ENCODE measurements around the gene MCM3. TPM values are rescaled to one million over a fixed set of nuclear protein-coding genes. Genes with fewer than 3 reads are reported as not detected.

MCM3 gene
- total RNA-seq: 10 to 100 TPM; 12.7 to 60.8 TPM
- 10 to 100 TPM in 1 of 2 donors, 1 to 10 TPM in 1; 7.4 to 11.9 TPM for polyA plus RNA-seq

DNA sequence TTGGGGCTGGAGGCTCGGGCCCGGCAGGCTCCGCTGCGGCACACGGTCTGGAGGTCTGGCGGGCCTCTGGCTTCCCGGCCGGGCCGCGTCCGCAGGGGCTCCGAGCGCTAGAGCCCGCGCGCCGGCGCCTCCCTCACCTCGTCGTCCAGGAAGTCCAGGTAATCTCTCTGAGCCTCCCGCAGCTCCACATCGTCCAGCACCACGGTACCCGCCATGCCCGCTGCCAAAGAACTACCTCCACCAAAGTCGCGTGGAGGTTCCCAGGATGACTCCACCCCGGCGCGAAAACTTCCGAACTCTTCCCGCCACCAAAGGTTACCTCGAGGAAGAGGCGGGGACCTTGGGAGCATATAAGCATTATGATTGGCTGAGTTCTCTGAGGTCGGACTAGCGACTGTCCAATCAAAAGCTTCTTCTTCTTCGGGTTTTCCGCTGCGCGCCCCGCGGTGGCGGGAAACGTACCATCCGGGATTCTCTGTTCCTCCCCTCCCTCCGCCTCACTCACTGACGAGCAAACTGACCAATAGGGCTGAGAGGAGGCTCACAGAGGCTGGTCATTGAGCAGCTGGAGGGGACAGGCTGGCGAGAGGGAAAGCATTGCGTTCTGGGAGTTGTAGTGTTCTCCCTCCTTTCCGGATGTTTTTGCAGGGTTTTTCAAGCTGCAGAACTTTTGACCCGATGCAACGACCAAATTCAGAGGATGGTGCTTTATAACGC is at the start of gene MCM3:
TSS of gene MCM3 (minus strand) at position 283 of the 717 bp plus-strand sequence. CDS start at position 215, 68 bp downstream.
- peak within 1 kb of the TSS; percentile 56 to 73 for H3K9ac ChIP-seq (ENCODE audit: low read depth in 1 of 2, low read length in 2 of 2)
- peak; percentile 91 for DNase-seq (ENCODE audit: low spot score)
- WGBS: under 1% methylated on average over 53 of the region's 53 CpGs
- H3K4me3 ChIP-seq (ENCODE audit: low read depth in 1 of 3, low read length in 3 of 3): peak within 1 kb of the TSS; percentile 81 to 87 (median 82)
- peak within 1 kb of the TSS; percentile 23 to 52 for H3K27ac ChIP-seq (ENCODE audit: low read depth in 1 of 2, low read length in 2 of 2)
- peaks cover 0 to 22% (median 8%) of the 10 kb centered on the region in 4 donors for H3K4me1 ChIP-seq (ENCODE audit: control insufficient read depth in 4 of 4, insufficient read depth in 4 of 4, low read length in 3 of 4)
- no peaks in the 10 kb centered on the region for H3K27me3 ChIP-seq (ENCODE audit: control insufficient read depth in 4 of 4, insufficient read depth in 4 of 4, low read length in 3 of 4)
- H3K36me3 ChIP-seq (ENCODE audit: control insufficient read depth in 4 of 4, insufficient read depth in 3 of 4, low read depth in 1 of 4, low read length in 3 of 4): peaks cover 1 to 25% (median 20%) of the 10 kb centered on the region in 4 donors
- no peaks in the 10 kb centered on the region for H3K9me3 ChIP-seq (ENCODE audit: control insufficient read depth in 4 of 4, low read length in 3 of 4)
- TF ChIP-seq GABPA (IDR thresholded peaks at IDR 0.05 in 1 of 2, conservative IDR thresholded peaks at IDR 0.05 in 1 of 2): peak; percentile 35 to 90
- TF ChIP-seq, protein P1, sequence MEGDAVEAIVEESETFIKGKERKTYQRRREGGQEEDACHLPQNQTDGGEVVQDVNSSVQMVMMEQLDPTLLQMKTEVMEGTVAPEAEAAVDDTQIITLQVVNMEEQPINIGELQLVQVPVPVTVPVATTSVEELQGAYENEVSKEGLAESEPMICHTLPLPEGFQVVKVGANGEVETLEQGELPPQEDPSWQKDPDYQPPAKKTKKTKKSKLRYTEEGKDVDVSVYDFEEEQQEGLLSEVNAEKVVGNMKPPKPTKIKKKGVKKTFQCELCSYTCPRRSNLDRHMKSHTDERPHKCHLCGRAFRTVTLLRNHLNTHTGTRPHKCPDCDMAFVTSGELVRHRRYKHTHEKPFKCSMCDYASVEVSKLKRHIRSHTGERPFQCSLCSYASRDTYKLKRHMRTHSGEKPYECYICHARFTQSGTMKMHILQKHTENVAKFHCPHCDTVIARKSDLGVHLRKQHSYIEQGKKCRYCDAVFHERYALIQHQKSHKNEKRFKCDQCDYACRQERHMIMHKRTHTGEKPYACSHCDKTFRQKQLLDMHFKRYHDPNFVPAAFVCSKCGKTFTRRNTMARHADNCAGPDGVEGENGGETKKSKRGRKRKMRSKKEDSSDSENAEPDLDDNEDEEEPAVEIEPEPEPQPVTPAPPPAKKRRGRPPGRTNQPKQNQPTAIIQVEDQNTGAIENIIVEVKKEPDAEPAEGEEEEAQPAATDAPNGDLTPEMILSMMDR (IDR thresholded peaks at IDR 0.05; ENCODE audit: low read depth, low read length, missing input control): peak; percentile 29
- TF ChIP-seq HNF4A (conservative IDR thresholded peaks at IDR 0.05): peak; percentile 36 to 62
- TF ChIP-seq EGR1 (IDR thresholded peaks at IDR 0.05; ENCODE audit: low read depth in 2 of 2): peak in 1 of 2 donors; percentile 44
- peak; percentile 51 for TF ChIP-seq TAF1 (conservative IDR thresholded peaks at IDR 0.05)
- TF ChIP-seq JUND (IDR thresholded peaks at IDR 0.05): peak in 1 of 2 donors; percentile 62
- TF ChIP-seq FOXA1 (IDR thresholded peaks at IDR 0.05): no peak
- TF ChIP-seq RAD21 (IDR thresholded peaks at IDR 0.05): peak; percentile 45 to 49
- no peak for TF ChIP-seq FOXA2 (IDR thresholded peaks at IDR 0.05)
- TF ChIP-seq, protein P2, sequence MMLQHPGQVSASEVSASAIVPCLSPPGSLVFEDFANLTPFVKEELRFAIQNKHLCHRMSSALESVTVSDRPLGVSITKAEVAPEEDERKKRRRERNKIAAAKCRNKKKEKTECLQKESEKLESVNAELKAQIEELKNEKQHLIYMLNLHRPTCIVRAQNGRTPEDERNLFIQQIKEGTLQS (IDR thresholded peaks at IDR 0.05): no peak
- TF ChIP-seq YY1 (IDR thresholded peaks at IDR 0.05): peak; percentile 92
- peak; percentile 93 for TF ChIP-seq SP1 (IDR thresholded peaks at IDR 0.05)
- TF ChIP-seq HNF4G (IDR thresholded peaks at IDR 0.05): no peak
- TF ChIP-seq, protein P3, sequence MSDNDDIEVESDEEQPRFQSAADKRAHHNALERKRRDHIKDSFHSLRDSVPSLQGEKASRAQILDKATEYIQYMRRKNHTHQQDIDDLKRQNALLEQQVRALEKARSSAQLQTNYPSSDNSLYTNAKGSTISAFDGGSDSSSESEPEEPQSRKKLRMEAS (IDR thresholded peaks at IDR 0.05): peak; percentile 66
- TF ChIP-seq, protein P4, sequence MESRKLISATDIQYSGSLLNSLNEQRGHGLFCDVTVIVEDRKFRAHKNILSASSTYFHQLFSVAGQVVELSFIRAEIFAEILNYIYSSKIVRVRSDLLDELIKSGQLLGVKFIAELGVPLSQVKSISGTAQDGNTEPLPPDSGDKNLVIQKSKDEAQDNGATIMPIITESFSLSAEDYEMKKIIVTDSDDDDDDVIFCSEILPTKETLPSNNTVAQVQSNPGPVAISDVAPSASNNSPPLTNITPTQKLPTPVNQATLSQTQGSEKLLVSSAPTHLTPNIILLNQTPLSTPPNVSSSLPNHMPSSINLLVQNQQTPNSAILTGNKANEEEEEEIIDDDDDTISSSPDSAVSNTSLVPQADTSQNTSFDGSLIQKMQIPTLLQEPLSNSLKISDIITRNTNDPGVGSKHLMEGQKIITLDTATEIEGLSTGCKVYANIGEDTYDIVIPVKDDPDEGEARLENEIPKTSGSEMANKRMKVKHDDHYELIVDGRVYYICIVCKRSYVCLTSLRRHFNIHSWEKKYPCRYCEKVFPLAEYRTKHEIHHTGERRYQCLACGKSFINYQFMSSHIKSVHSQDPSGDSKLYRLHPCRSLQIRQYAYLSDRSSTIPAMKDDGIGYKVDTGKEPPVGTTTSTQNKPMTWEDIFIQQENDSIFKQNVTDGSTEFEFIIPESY (IDR thresholded peaks at IDR 0.05): peak; percentile 87
- TF ChIP-seq, protein P5, sequence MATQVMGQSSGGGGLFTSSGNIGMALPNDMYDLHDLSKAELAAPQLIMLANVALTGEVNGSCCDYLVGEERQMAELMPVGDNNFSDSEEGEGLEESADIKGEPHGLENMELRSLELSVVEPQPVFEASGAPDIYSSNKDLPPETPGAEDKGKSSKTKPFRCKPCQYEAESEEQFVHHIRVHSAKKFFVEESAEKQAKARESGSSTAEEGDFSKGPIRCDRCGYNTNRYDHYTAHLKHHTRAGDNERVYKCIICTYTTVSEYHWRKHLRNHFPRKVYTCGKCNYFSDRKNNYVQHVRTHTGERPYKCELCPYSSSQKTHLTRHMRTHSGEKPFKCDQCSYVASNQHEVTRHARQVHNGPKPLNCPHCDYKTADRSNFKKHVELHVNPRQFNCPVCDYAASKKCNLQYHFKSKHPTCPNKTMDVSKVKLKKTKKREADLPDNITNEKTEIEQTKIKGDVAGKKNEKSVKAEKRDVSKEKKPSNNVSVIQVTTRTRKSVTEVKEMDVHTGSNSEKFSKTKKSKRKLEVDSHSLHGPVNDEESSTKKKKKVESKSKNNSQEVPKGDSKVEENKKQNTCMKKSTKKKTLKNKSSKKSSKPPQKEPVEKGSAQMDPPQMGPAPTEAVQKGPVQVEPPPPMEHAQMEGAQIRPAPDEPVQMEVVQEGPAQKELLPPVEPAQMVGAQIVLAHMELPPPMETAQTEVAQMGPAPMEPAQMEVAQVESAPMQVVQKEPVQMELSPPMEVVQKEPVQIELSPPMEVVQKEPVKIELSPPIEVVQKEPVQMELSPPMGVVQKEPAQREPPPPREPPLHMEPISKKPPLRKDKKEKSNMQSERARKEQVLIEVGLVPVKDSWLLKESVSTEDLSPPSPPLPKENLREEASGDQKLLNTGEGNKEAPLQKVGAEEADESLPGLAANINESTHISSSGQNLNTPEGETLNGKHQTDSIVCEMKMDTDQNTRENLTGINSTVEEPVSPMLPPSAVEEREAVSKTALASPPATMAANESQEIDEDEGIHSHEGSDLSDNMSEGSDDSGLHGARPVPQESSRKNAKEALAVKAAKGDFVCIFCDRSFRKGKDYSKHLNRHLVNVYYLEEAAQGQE (IDR thresholded peaks at IDR 0.05): peak; percentile 83
- TF ChIP-seq NR2F2 (IDR thresholded peaks at IDR 0.05): peak; percentile 20
- peak; percentile 60 to 61 for TF ChIP-seq RXRA (IDR thresholded peaks at IDR 0.05)

Measured in liver (tissue), 9 donors.